CD8-positive, alpha-beta memory T cell (primary cell): Measurements from ENCODE around the gene VEGFB. TPM values are rescaled to one million over a fixed set of nuclear protein-coding genes. Genes with fewer than 3 reads are reported as not detected.
A peak's percentile ranks its signal among the peaks of the same experiment; 100 is the strongest.

Experiments
- CTCF ChIA-PET: fragments of 350-600 bp; sonication (Branson Sonifier 250); formaldehyde crosslinking; loops from one replicate; lab custom pipeline; 2021; ENCODE audit warnings: antibody characterized with exemption; lab: Charles Lee
- POLR2A ChIA-PET: fragments of 350-600 bp; sonication (Branson Sonifier 250); formaldehyde crosslinking; loops from one replicate; lab custom pipeline; 2021; ENCODE audit warnings: antibody characterized with exemption; lab: Charles Lee
- DNase-seq, 5 donors: peaks; one replicate each; pipeline versions ENCODE4 v3.0.0 to v3.0.0-alpha.2; 2020 to 2022; ENCODE audit warnings: mixed read lengths in 1 of 5
- H3K27ac ChIP-seq: one replicate; pipeline ENCODE4 v1.7.0; 2013; ENCODE audit warnings: low read depth, mild to moderate bottlenecking, low read length, moderate library complexity
- H3K27me3 ChIP-seq: 2 replicates; pipeline ENCODE4 v1.7.0; 2013; ENCODE audit warnings: low read length, mild to moderate bottlenecking; ENCODE audit not compliant: insufficient read depth, poor library complexity, severe bottlenecking
- H3K36me3 ChIP-seq: 2 replicates; pipeline ENCODE4 v1.7.0; 2013; ENCODE audit warnings: mild to moderate bottlenecking, low read length, moderate library complexity; ENCODE audit not compliant: insufficient read depth
- H3K4me1 ChIP-seq: 2 replicates; pipeline ENCODE4 v1.7.0; 2013; ENCODE audit warnings: mild to moderate bottlenecking, low read length, moderate library complexity; ENCODE audit not compliant: insufficient read depth
- H3K4me3 ChIP-seq: 2 replicates; pipeline ENCODE4 v1.7.0; 2013; ENCODE audit warnings: mild to moderate bottlenecking, low read length
- H3K9me3 ChIP-seq: 2 replicates; pipeline ENCODE4 v1.7.0; 2013; ENCODE audit warnings: mild to moderate bottlenecking, low read length
- H3K27ac Mint-ChIP-seq, 8 donors: one replicate each; pipeline ENCODE4 v1.8.0; 2020 to 2021; ENCODE audit warnings: mixed read lengths in 8 of 8, mild to moderate bottlenecking in 6 of 8, inconsistent platforms in 3 of 8, moderate library complexity in 3 of 8
- H3K27me3 Mint-ChIP-seq, 2 donors: one replicate each; pipeline ENCODE4 v1.8.0; 2020 to 2021; ENCODE audit warnings: mixed read lengths in 2 of 2, mild to moderate bottlenecking in 1 of 2, moderate library complexity in 1 of 2
- H3K36me3 Mint-ChIP-seq, 3 donors: one replicate each; pipeline ENCODE4 v1.8.0; 2020 to 2021; ENCODE audit warnings: mixed read lengths in 3 of 3, inconsistent platforms in 1 of 3, mild to moderate bottlenecking in 1 of 3
- H3K4me1 Mint-ChIP-seq, 3 donors: one replicate each; pipeline ENCODE4 v1.8.0; 2020 to 2021; ENCODE audit warnings: mixed read lengths in 3 of 3, inconsistent platforms in 1 of 3, mild to moderate bottlenecking in 1 of 3
- H3K4me3 Mint-ChIP-seq, 7 donors: one replicate each; pipeline ENCODE4 v1.8.0; 2020 to 2021; ENCODE audit warnings: mixed read lengths in 7 of 7, mild to moderate bottlenecking in 6 of 7, moderate library complexity in 4 of 7, inconsistent platforms in 2 of 7
- H3K9me3 Mint-ChIP-seq, 5 donors: one replicate each; pipeline ENCODE4 v1.8.0; 2020 to 2022; ENCODE audit warnings: mixed read lengths in 5 of 5, mild to moderate bottlenecking in 3 of 5, moderate library complexity in 2 of 5, inconsistent platforms in 1 of 5
- polyA plus RNA-seq: library from polyadenylated mRNA; unstranded; fragments of 300-500 nt; fragmentation: Illumina TruSeq; gene quantifications from one replicate; pipeline ENCODE4 v1.2.3, GENCODE V29; 2021
- total RNA-seq, 2 experiments: library from RNA; stranded (reverse); gene quantifications; one replicate each; pipeline ENCODE4 v1.2.3, GENCODE V29; 2021

The VEGFB gene
- total and polyA plus RNA-seq, 3 experiments from 2014 or later: 19.0 to 77.0 (median 71.9) TPM

DNA sequence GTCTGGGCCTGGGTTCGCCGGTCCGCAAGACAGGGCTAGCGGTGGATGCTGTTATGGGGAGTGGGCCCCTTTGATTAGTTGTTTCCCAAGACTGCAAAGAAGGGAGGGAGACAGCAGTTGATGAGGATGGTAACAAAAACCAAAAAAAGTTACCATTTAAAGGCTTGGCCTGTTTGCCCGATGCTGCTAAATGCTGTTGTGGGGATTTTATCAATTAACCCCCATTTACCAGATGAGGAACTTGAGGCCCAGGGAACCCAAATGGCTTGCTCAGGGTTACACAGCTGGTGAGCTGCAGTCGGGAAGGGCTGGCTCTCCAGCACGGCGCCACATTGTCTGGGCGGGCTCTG lies 11.8 kb upstream of the VEGFB start:
- Mint-ChIP-seq H3K4me3 (no peak overlapping the region), H3K27me3 (no peaks in the 10 kb centered on the region), H3K4me1 (peaks cover 11 to 34% (median 18%) of the 10 kb centered on the region in 3 donors), H3K27ac (peak overlapping the region in 1 of 8 donors; percentile 33), H3K9me3 (no peaks in the 10 kb centered on the region), H3K36me3 (peaks cover 0 to 49% (median 2%) of the 10 kb centered on the region in 3 donors)
- Histone ChIP-seq H3K27ac (no peak overlapping the region), H3K27me3 (no peaks in the 10 kb centered on the region), H3K9me3 (no peaks in the 10 kb centered on the region), H3K36me3 (peaks cover 34% of the 10 kb centered on the region), H3K4me3 (no peak overlapping the region), H3K4me1 (peaks cover 20% of the 10 kb centered on the region)
- no peak for DNase-seq
- ChIA-PET CTCF (interaction anchor here (12.0 kb wide), 1 partner anchor 16 kb away, joined by 143 read pairs; the partner anchor contains the start of gene FERMT3), POLR2A (interaction anchor here (0.6 to 6.2 kb wide), 2 partner anchors 9 to 17 kb away, joined by 3 to 69 read pairs; partner anchors contain the start of gene FERMT3)

DNA sequence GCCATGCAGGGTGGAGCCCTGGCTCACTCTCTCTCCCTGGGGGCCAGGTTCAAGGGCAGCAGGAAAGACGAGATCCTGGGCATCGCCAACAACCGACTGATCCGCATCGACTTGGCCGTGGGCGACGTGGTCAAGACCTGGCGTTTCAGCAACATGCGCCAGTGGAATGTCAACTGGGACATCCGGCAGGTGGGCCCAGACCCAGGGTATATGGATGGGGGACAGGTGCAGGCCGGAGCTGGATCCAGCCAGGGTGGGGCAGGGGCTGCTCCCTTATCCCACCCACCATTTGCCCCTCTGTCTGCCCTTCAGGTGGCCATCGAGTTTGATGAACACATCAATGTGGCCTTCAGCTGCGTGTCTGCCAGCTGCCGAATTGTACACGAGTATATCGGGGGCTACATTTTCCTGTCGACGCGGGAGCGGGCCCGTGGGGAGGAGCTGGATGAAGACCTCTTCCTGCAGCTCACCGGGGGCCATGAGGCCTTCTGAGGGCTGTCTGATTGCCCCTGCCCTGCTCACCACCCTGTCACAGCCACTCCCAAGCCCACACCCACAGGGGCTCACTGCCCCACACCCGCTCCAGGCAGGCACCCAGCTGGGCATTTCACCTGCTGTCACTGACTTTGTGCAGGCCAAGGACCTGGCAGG lies 11.3 kb upstream of the VEGFB start:
- ChIA-PET POLR2A (interaction anchor here (0.6 to 6.2 kb wide), 7 partner anchors 10 to 62 kb away, joined by 3 to 69 read pairs (median 3); partner anchors contain the start of genes FERMT3, GPR137, PPP1R14B and STIP1), CTCF (interaction anchor here (1.0 to 12.0 kb wide), 6 partner anchors 12 to 108 kb away, joined by 3 to 143 read pairs (median 6); partner anchors contain the start of genes FERMT3 and STIP1)
- H3K4me3 ChIP-seq: no peak overlapping the region
- H3K27me3 Mint-ChIP-seq: no peaks in the 10 kb centered on the region
- peaks cover 15 to 36% (median 18%) of the 10 kb centered on the region in 3 donors for H3K4me1 Mint-ChIP-seq
- DNase-seq: no peak
- peaks cover 20% of the 10 kb centered on the region for H3K4me1 ChIP-seq
- H3K36me3 Mint-ChIP-seq: peaks cover 0 to 47% (median 0%) of the 10 kb centered on the region in 3 donors
- no peaks in the 10 kb centered on the region for H3K9me3 ChIP-seq
- peak overlapping the region in 1 of 8 donors; percentile 85 for H3K27ac Mint-ChIP-seq
- H3K4me3 Mint-ChIP-seq: peak overlapping the region in 1 of 7 donors; percentile 44
- peaks cover 34% of the 10 kb centered on the region for H3K36me3 ChIP-seq
- H3K9me3 Mint-ChIP-seq: no peaks in the 10 kb centered on the region
- no peak overlapping the region for H3K27ac ChIP-seq
- H3K27me3 ChIP-seq: no peaks in the 10 kb centered on the region

DNA sequence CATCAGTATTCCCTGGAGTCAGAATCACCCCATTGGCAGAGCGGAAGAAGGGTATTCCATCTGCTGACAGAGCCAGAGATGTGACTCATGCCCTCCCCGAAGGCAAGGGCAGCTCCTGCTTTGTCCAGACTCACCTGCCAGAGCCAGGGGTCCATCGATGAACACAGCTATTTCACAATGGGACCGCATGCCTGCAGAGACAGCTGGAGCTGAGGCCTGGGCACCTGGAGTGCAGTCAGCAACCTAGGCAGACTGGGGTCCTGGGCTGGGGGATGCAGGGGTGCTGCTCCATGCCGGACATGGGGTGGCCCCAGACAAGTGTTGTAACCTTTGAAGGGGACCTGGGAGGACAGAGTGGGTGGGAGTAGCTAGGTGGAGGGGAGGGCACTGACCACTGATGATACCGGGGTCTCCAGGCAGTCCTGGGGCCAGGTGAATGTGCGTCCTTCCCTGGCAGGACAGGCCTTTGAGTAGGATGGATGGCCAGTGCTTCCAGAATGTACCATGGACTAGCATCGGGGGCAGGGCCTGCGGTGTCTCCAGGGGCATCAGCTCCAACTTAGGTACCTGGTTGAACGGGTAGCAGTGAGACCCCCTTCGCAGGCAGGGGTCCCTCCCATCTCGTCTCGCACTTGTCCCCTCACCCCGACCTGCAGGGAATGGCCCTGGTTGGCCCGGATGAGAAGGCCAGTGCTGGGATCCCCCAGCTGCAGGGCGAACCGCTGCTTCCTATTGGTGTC lies 10.1 kb upstream of the VEGFB start:
- Mint-ChIP-seq H3K36me3 (peaks cover 0 to 36% (median 0%) of the 10 kb centered on the region in 3 donors), H3K4me3 (peak overlapping the region in 6 of 7 donors; percentile 23 to 93 (median 91)), H3K27ac (peak overlapping the region in 6 of 8 donors; percentile 34 to 77 (median 66)), H3K9me3 (no peaks in the 10 kb centered on the region), H3K27me3 (no peaks in the 10 kb centered on the region), H3K4me1 (peaks cover 22 to 38% (median 23%) of the 10 kb centered on the region in 3 donors)
- H3K36me3 ChIP-seq: peaks cover 24% of the 10 kb centered on the region
- H3K4me3 ChIP-seq: no peak overlapping the region
- no peak overlapping the region for H3K27ac ChIP-seq
- H3K27me3 ChIP-seq: no peaks in the 10 kb centered on the region
- no peaks in the 10 kb centered on the region for H3K9me3 ChIP-seq
- POLR2A ChIA-PET: interaction anchor here (1.0 to 6.2 kb wide), 6 partner anchors 9 to 61 kb away, joined by 3 to 69 read pairs (median 4); partner anchors contain the start of genes FERMT3, GPR137, PPP1R14B and STIP1
- DNase-seq: peak in 1 of 5 donors; percentile 46
- peaks cover 26% of the 10 kb centered on the region for H3K4me1 ChIP-seq
- CTCF ChIA-PET: interaction anchor here (0.6 to 12.0 kb wide), 11 partner anchors 8 to 107 kb away, joined by 3 to 143 read pairs (median 5); partner anchors contain the start of genes FERMT3 and STIP1

DNA sequence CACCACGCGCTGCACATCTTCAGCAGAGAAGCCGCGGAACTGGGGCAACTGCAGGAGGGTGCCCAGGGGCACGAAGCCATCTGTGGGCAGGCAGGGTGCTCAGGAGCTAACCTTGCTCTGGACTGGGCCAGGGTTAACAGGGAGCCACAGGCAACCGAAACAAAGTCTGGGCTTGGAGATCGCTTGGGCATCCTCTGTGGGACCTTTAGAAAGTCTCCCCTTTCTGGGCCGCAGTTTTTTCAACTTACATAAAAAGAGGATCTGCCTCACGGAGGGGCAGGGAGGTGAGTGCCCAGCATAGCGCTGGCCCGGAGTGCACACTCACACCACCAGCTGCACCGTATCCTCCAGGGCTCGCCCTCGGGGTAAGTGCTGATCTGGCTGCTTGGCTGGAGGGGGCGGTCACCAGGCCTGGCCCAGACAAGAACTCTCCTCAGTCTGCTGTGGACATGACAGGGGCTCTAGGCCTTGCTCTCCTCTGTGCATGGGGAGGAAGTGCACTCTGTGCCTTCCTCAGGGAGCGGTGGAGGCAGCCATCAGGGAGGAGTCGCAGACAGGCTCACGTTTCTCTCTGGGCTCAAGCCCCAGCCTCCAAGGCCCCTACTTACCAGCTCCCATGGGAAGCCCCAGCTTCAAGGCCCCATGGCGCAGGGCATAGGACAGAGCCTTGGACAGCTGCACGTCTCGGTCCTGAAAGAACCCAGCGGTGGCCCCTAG lies 9.3 kb upstream of the VEGFB start:
- no peaks in the 10 kb centered on the region for H3K9me3 Mint-ChIP-seq
- peaks cover 29 to 45% (median 30%) of the 10 kb centered on the region in 3 donors for H3K4me1 Mint-ChIP-seq
- CTCF ChIA-PET: interaction anchor here (0.7 to 12.0 kb wide), 6 partner anchors 10 to 79 kb away, joined by 3 to 143 read pairs (median 6); partner anchors contain the start of gene FERMT3

DNA sequence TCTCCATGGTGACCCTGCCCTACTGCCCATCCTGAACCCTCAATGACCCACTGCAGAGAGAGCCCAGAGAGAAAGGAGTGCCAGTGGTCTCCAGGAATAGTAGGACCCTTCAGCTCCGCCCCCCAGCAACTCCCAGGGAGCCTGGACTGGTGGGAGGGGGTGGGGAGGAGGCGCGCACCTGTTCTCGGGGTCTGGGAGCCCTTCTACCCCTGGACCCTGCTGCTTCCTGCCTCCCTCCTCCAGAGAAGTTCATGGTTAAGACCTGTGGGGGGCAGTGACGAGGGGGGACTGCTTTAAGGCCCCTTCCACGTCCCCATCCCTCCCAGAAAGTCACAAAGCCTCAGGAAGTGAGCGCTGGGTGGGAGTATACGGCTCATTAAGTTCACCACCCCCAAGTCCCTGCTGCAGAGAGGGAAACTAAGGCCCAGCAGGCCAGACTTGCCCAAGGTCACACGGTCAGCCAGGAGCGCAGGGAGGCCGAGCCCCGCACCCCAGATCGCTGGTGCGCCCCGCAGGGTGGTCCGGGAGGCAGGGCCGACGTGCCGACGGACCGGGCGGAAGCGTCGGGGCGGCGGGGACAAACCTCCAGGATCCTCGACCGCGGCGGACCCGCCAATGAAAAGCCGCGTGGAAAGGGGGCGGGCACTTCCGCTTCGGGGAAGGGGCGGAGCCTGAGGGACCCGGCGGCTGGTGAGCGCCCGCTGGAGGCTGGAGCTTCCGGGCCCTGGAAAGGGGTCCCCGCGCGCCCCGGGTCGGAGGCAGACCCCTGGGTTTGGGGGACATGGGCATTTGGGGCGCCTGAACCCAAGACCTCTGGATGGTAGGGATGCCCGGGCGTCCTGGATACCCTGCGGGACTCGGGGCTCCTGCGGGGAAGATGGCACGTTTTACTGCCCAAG lies 8.5 kb upstream of the VEGFB start, which contains the start of the genes NUDT22 and TRPT1:
TSS of gene NUDT22 (plus strand) at position 667 of the 899 bp plus-strand sequence. CDS start 379 bp downstream, outside the sequence.
TSS of gene TRPT1 (minus strand) at position 579 of the 899 bp plus-strand sequence. CDS start at position 253, 326 bp downstream.
- H3K4me1 Mint-ChIP-seq: peaks cover 30 to 51% (median 31%) of the 10 kb centered on the region in 3 donors
- Histone ChIP-seq H3K4me3 (peak within 1 kb of the TSS; percentile 90), H3K9me3 (no peaks in the 10 kb centered on the region), H3K27ac (peak within 1 kb of the TSS; percentile 88), H3K4me1 (peaks cover 35% of the 10 kb centered on the region), H3K27me3 (no peaks in the 10 kb centered on the region), H3K36me3 (peaks cover 9% of the 10 kb centered on the region)
- peak within 1 kb of the TSS; percentile 90 to 94 (median 92) for H3K4me3 Mint-ChIP-seq
- ChIA-PET CTCF (interaction anchor here (0.7 to 12.0 kb wide), 16 partner anchors 8 to 78 kb away, joined by 3 to 143 read pairs (median 5); partner anchors contain the start of genes BAD, CATSPERZ, FERMT3 and STIP1), POLR2A (interaction anchor here (0.5 to 6.2 kb wide), 15 partner anchors 10 to 78 kb away, joined by 3 to 69 read pairs (median 4); partner anchors contain the start of genes FERMT3, FKBP2, GPR137 and PPP1R14B)
- H3K9me3 Mint-ChIP-seq: no peaks in the 10 kb centered on the region
- H3K27me3 Mint-ChIP-seq: no peaks in the 10 kb centered on the region
- H3K27ac Mint-ChIP-seq: peak within 1 kb of the TSS; percentile 89 to 96 (median 93)
- H3K36me3 Mint-ChIP-seq: peaks cover 0 to 24% (median 0%) of the 10 kb centered on the region in 3 donors
- peak; percentile 86 to 93 (median 88) for DNase-seq

More for the DNA sequence above, 9.3 kb upstream of the VEGFB start:
- peaks cover 33% of the 10 kb centered on the region for H3K4me1 ChIP-seq
- H3K36me3 Mint-ChIP-seq: peaks cover 0 to 29% (median 0%) of the 10 kb centered on the region in 3 donors
- H3K27ac ChIP-seq: peak overlapping the region; percentile 88
- peak overlapping the region; percentile 63 to 96 (median 91) for H3K27ac Mint-ChIP-seq
- H3K27me3 ChIP-seq: no peaks in the 10 kb centered on the region
- H3K27me3 Mint-ChIP-seq: no peaks in the 10 kb centered on the region
- H3K4me3 ChIP-seq: peak overlapping the region; percentile 90
- DNase-seq: peak in 1 of 5 donors; percentile 51
- POLR2A ChIA-PET: interaction anchor here (0.6 to 6.2 kb wide), 6 partner anchors 15 to 79 kb away, joined by 3 to 69 read pairs (median 8); partner anchors contain the start of genes FERMT3, FKBP2, PPP1R14B and STIP1
- peak overlapping the region; percentile 90 to 94 (median 92) for H3K4me3 Mint-ChIP-seq
- peaks cover 16% of the 10 kb centered on the region for H3K36me3 ChIP-seq
- H3K9me3 ChIP-seq: no peaks in the 10 kb centered on the region

DNA sequence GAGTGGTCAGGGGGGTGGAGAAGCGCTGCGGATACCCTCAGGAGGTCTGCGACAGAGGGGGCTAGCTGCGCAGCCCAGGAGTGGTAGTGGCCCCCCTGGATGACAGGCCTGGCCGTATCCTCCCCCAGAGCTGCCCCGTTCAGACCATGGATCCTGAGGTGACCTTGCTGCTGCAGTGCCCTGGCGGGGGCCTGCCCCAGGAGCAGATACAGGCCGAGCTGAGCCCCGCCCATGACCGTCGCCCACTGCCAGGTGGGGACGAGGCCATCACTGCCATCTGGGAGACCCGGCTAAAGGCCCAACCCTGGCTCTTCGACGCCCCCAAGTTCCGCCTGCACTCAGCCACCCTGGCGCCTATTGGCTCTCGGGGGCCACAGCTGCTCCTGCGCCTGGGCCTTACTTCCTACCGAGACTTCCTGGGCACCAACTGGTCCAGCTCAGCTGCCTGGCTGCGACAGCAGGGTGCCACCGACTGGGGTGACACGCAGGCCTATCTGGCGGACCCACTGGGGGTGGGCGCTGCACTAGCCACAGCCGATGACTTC lies 7.8 kb upstream of the VEGFB start:
- Mint-ChIP-seq H3K9me3 (no peaks in the 10 kb centered on the region), H3K36me3 (peaks cover 0 to 18% (median 0%) of the 10 kb centered on the region in 3 donors), H3K27ac (peak overlapping the region; percentile 79 to 96 (median 89)), H3K4me1 (peaks cover 32 to 56% (median 36%) of the 10 kb centered on the region in 3 donors), H3K4me3 (peak overlapping the region; percentile 90 to 94 (median 92)), H3K27me3 (no peaks in the 10 kb centered on the region)
- H3K36me3 ChIP-seq: peaks cover 5% of the 10 kb centered on the region
- peak; percentile 56 to 78 (median 62) for DNase-seq
- peak overlapping the region; percentile 88 for H3K27ac ChIP-seq
- H3K27me3 ChIP-seq: no peaks in the 10 kb centered on the region
- ChIA-PET POLR2A (interaction anchor here (0.5 to 6.2 kb wide), 13 partner anchors 9 to 76 kb away, joined by 3 to 69 read pairs (median 7); partner anchors contain the start of genes FERMT3, FKBP2, GPR137 and PPP1R14B), CTCF (interaction anchor here (0.8 to 12.0 kb wide), 13 partner anchors 9 to 78 kb away, joined by 3 to 143 read pairs (median 5); partner anchors contain the start of genes BAD, CATSPERZ, FERMT3 and STIP1)
- H3K4me3 ChIP-seq: peak overlapping the region; percentile 90
- peaks cover 42% of the 10 kb centered on the region for H3K4me1 ChIP-seq
- no peaks in the 10 kb centered on the region for H3K9me3 ChIP-seq
